Activated T-cell treated with anti-CD3 and anti-CD28 coated beads, Interleukin-2, amount 50 U/mL, for 72 hours (primary cell): ENCODE data around the gene PLEKHA4. TPM values are rescaled to one million over a fixed set of nuclear protein-coding genes. Genes with fewer than 3 reads are reported as not detected.
"Not testable (repeated sequence)": the region's sequence is repeated elsewhere in the genome, so short reads cannot be mapped to it uniquely, and the experiment has no call there.

Experiments
- ATAC-seq, 2 donors: fragments of 150-1000 bp; cut with Tn5 transposase; replicated peaks in 1 of 2; 2 replicates each; pipeline ENCODE4 v1.10.0; 2021; ENCODE audit warnings: moderate library complexity in 2 of 2, mild to moderate bottlenecking in 1 of 2
- DNase-seq, 2 donors: peaks; one replicate each; pipeline ENCODE4 v3.0.0; 2021 to 2022; ENCODE audit warnings: mixed read lengths in 1 of 2
- H3K27ac Mint-ChIP-seq: one replicate; pipeline ENCODE4 v1.8.0; 2022; ENCODE audit warnings: mild to moderate bottlenecking, moderate library complexity, mixed read lengths
- H3K27me3 Mint-ChIP-seq: one replicate; pipeline ENCODE4 v1.8.0; 2022; ENCODE audit warnings: low read depth, mixed read lengths
- H3K36me3 Mint-ChIP-seq, 2 donors: one replicate each; pipeline ENCODE4 v1.8.0; 2022; ENCODE audit warnings: mixed read lengths in 2 of 2, mild to moderate bottlenecking in 1 of 2; ENCODE audit not compliant: insufficient read depth in 2 of 2
- H3K4me1 Mint-ChIP-seq: one replicate; pipeline ENCODE4 v1.8.0; 2022; ENCODE audit warnings: low read depth, mixed read lengths
- H3K4me3 Mint-ChIP-seq, 2 donors: one replicate each; pipeline ENCODE4 v1.8.0; 2022; ENCODE audit warnings: mild to moderate bottlenecking in 2 of 2, mixed read lengths in 2 of 2, moderate library complexity in 2 of 2
- H3K9me3 Mint-ChIP-seq, 2 donors: one replicate each; pipeline ENCODE4 v1.8.0; 2022; ENCODE audit warnings: mixed read lengths in 2 of 2
- total RNA-seq, 2 donors: library from RNA; stranded (reverse); gene quantifications; one replicate each; pipeline ENCODE4 v1.2.3, GENCODE V29; 2022

Gene PLEKHA4
- total RNA-seq, 2 donors from 2014 or later, result 16.2 to 24.5 TPM

- Mint-ChIP-seq H3K36me3 (no peaks in the 10 kb centered on the region), H3K27me3 (no peaks in the 10 kb centered on the region), H3K27ac (no peak overlapping the region), H3K4me3 (no peak overlapping the region), H3K4me1 (peaks cover 12% of the 10 kb centered on the region), H3K9me3 (no peaks in the 10 kb centered on the region)
- ATAC-seq (no peak), DNase-seq (no peak)
Measured at GRCh38 chr19:48793271-48793670, 75.1 kb downstream of the PLEKHA4 start.

GRCh38 chr19:48787331-48787730 is 81.1 kb downstream of the PLEKHA4 start:
- H3K4me1 Mint-ChIP-seq, H3K36me3 Mint-ChIP-seq, ATAC-seq, H3K9me3 Mint-ChIP-seq, DNase-seq, H3K4me3 Mint-ChIP-seq, H3K27me3 Mint-ChIP-seq, H3K27ac Mint-ChIP-seq: not testable (repeated sequence)

Other genes starting within 250 kb of the PLEKHA4 start
- gene RPL18, start 249.4 kb downstream of the PLEKHA4 start, total RNA-seq, result 1,000 to 10,000 TPM; 1,953 to 2,080 TPM
- 10 to 100 TPM; 26.9 to 27.2 TPM for gene SPHK2, start 249.1 kb downstream of the PLEKHA4 start, total RNA-seq
- 10 to 100 TPM in 1 of 2 donors, 1 to 10 TPM in 1; 8.2 to 13.4 TPM for gene DBP, start 231.2 kb downstream of the PLEKHA4 start, total RNA-seq
- gene CA11, start 222.4 kb downstream of the PLEKHA4 start, total RNA-seq, result 10 to 100 TPM; 10.5 to 11.9 TPM
- gene NTN5, start 195.6 kb downstream of the PLEKHA4 start, total RNA-seq, result 1 to 10 TPM; 1.9 to 2.1 TPM
- not detected for gene FUT2, start 172.6 kb downstream of the PLEKHA4 start, total RNA-seq
- under 1 TPM; 0.69 to 0.89 TPM for gene MAMSTR, start 148.9 kb downstream of the PLEKHA4 start, total RNA-seq
- gene RASIP1, start 128.0 kb downstream of the PLEKHA4 start, total RNA-seq, result under 1 TPM; 0.53 to 0.86 TPM
- under 1 TPM; 0.14 to 0.32 TPM for gene IZUMO1, start 121.7 kb downstream of the PLEKHA4 start, total RNA-seq
- gene FUT1, start 116.0 kb downstream of the PLEKHA4 start, total RNA-seq, result under 1 TPM; 0.29 to 0.32 TPM
- gene FGF21, start 113.1 kb downstream of the PLEKHA4 start, total RNA-seq, result not detected
- 10 to 100 TPM; 42.1 to 49.5 TPM for gene BCAT2, start 57.6 kb downstream of the PLEKHA4 start, total RNA-seq
- 1 to 10 TPM; 2.0 to 3.2 TPM for gene HSD17B14, start 32.1 kb downstream of the PLEKHA4 start, total RNA-seq
- 100 to 1,000 TPM; 130 to 153 TPM for gene PPP1R15A, start 3.8 kb upstream of the PLEKHA4 start, total RNA-seq
- gene TULP2, start 30.1 kb upstream of the PLEKHA4 start, total RNA-seq, result 1 to 10 TPM in 1 of 2 donors, under 1 TPM in 1; 0.79 to 3.3 TPM
- 100 to 1,000 TPM; 168 to 183 TPM for gene NUCB1, start 31.7 kb upstream of the PLEKHA4 start, total RNA-seq
- gene DHDH, start 65.1 kb upstream of the PLEKHA4 start, total RNA-seq, result 1 to 10 TPM; 3.2 to 3.6 TPM
- 100 to 1,000 TPM; 318 to 448 TPM for gene BAX, start 86.3 kb upstream of the PLEKHA4 start, total RNA-seq
- 100 to 1,000 TPM; 681 to 811 TPM for gene FTL, start 96.7 kb upstream of the PLEKHA4 start, total RNA-seq
- 10 to 100 TPM; 25.9 to 29.4 TPM for gene GYS1, start 124.7 kb upstream of the PLEKHA4 start, total RNA-seq
- gene RUVBL2, start 125.3 kb upstream of the PLEKHA4 start, total RNA-seq, result 10 to 100 TPM; 83.4 to 92.5 TPM
- not detected for gene LHB, start 148.5 kb upstream of the PLEKHA4 start, total RNA-seq
- not detected for gene CGB3, start 155.7 kb upstream of the PLEKHA4 start, total RNA-seq
- 1 to 10 TPM in 1 of 2 donors, not detected in 1; 1.4 TPM for gene CGB2, start 163.3 kb upstream of the PLEKHA4 start, total RNA-seq
- not detected for gene CGB1, start 168.3 kb upstream of the PLEKHA4 start, total RNA-seq
- not detected for gene CGB5, start 175.2 kb upstream of the PLEKHA4 start, total RNA-seq
- not detected for gene CGB8, start 180.5 kb upstream of the PLEKHA4 start, total RNA-seq
- gene CGB7, start 189.1 kb upstream of the PLEKHA4 start, total RNA-seq, result not detected
- not detected for gene NTF4, start 196.2 kb upstream of the PLEKHA4 start, total RNA-seq
- not detected for gene KCNA7, start 204.1 kb upstream of the PLEKHA4 start, total RNA-seq
- gene SNRNP70, start 216.8 kb upstream of the PLEKHA4 start, total RNA-seq, result 100 to 1,000 TPM; 165 to 175 TPM
- 1 to 10 TPM; 5.1 to 7.7 TPM for gene LIN7B, start 245.8 kb upstream of the PLEKHA4 start, total RNA-seq